DMS53 (cell line): ENCODE measurements around the gene ZNF664.

Source experiments
- DNase-seq: peaks from one replicate; lab custom pipeline; 2025; lab: John Stamatoyannopoulos, UW

Gene ZNF664

GRCh38 chr12:124010687-124011086, 37.7 kb downstream of the ZNF664 start:
- DNase-seq = no peak

GRCh38 chr12:124011435-124012115, 38.6 kb downstream of the ZNF664 start:
- no peak for DNase-seq

GRCh38 chr12:124013073-124013472, 40.1 kb downstream of the ZNF664 start:
- no peak for DNase-seq

DNA sequence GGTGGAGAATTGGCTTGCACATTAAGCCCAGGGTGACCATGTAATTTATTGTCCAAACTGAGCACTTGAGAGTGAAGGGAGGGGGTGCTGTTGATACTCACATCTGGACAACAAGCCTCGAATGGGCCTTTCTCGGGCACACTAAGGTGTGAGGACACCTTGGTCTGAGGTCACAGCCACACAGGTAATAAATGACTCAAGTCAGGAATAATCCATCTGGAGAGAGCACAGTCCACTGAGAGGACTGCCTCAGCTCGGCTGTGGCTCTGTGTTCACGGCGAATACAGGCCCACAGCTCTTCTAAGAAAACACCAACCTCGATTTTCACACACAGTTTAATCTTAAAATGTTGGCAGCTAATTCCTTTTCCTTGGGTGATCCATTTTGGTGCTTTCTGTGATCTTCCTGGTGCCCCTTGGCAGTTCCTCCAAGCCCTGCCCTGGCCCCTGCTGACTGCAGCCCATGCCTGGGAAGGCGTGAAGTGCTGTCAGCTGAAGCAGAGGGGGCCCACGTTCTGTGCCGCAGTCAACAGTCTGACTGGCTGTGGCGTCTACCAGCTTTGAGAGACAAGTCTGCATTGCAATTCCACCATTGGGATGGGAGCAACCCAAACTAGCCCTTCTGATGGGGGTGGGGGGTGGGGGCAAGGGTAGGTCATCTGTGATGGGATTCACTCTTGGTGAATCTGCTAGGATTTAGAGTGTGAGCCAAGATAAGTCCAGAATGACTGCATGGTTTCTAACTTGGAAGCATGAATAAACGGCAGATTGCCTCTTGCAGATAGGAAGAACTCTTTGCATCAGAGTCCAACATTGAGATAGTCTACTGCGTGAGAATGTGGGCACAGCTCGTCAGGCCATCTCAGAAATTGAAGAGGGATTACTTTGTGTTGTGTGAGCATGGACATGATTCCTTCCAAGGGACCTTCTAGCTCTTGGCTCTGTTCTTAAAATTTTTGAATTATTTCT, 42.8 kb downstream of the ZNF664 start:
- no peak for DNase-seq

GRCh38 chr12:124017064-124017463, 44.0 kb downstream of the ZNF664 start:
- DNase-seq = no peak

DNA sequence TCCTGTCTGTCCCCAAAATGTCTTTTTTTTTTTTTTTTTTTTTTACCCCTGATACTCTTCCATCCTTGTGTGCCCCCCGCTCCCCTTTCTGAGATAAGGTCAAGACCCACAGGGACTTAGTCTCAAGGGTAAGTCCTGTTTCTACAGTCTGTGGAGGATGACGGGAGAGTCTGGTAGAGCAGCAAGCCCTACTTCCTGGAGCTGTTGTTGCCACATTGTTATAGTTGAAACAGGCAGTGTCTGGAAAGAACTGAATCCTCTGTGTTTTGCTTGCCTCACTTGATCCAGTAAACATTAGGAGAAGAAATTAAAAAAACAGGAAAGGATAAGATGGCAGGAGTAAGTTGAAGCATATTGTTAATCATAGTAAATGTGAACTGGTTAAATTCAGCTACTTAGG, 45.5 kb downstream of the ZNF664 start:
- no peak for DNase-seq

- no peak for DNase-seq
These were observed 46.1 kb downstream of the ZNF664 start for GRCh38 chr12:124019115-124019514.

- no peak for DNase-seq
These were observed 47.5 kb downstream of the ZNF664 start for GRCh38 chr12:124020514-124020949.

GRCh38 chr12:124021007-124021406, 48.0 kb downstream of the ZNF664 start:
- no peak for DNase-seq

GRCh38 chr12:124022161-124022560, 49.1 kb downstream of the ZNF664 start:
- no peak for DNase-seq

DNA sequence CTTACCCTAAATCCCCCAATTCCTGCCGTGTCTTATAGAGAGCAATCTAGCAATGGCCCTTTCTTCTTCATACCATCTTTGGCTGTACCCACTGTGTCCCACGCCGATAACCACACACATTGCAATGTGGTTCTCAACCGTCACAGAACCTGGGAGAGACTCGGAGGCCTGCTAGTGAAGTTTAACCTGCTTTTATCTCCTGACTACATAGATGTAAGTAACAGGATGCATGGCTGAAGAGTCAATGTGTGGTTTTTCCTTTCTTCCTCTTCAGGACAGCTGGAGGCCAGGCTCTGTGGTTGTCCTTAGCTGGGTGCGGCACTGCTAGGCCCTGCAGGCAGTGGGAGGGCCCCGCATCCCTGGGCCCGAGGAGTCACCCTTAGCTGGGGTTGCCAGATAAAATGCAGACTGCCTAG, 51.3 kb downstream of the ZNF664 start:
- no peak for DNase-seq

DNA sequence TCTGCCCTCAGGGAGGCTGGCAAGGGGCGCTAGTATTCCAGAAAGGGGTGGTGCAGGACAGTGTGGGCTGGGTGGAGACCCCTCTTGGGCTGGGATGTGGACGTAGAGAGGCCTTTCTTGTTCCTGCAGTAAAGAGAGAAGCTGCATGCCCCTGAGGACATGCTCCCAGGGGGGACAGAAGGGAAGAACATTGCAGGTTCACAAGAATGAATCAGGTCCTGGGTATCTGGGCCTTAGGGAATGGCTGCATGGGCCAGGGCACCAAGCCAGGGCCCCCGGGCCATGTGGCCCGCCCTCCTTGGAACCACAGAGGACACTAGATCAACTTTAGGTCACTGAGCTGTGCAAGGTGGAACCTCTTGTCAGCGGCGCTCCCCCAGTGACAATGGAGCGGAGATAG, 51.8 kb downstream of the ZNF664 start:
- no peak for DNase-seq

- DNase-seq = no peak
These were observed 52.6 kb downstream of the ZNF664 start for GRCh38 chr12:124025661-124026060.

GRCh38 chr12:124026755-124027745, 54.0 kb downstream of the ZNF664 start:
- no peak for DNase-seq

DNA sequence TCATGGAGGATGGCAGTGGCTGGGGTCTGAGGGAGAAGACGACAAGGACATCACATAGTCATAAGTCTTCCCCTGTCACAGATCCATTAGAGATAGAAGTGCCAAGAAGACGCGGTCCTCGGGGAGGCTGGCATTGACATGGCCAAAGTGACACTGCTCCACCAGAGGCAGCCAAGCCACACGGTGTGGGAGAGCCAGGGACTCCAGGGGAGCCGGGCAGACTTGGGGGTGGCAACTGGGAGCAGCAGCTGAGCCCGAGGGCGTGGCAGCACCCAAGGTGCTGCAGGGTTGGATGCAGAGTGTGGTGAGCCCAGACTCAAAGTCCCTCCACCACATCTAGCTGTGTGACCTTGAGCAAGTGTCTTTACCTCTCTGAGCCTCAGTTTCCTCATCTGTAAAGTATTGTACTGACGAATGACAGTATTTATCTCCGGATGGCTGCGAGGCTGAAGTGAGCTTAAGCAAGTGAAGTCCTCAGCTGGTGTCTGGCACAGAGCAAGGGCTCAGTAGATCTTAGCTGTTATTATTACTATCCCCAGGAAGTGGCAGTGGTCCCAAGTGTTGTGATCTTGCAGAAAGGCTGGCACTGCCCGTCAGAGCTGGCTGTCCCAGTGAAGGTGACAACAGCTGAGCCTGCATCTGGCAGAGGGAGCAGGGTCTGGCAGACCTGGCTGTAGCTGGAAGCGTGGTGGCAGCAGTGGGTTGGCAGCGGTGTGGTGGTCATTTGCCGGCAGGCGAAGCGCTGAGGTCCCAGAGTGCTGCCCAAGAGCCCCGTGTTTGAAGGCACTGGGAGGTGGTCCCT, 54.9 kb downstream of the ZNF664 start:
- DNase-seq = no peak

DNA sequence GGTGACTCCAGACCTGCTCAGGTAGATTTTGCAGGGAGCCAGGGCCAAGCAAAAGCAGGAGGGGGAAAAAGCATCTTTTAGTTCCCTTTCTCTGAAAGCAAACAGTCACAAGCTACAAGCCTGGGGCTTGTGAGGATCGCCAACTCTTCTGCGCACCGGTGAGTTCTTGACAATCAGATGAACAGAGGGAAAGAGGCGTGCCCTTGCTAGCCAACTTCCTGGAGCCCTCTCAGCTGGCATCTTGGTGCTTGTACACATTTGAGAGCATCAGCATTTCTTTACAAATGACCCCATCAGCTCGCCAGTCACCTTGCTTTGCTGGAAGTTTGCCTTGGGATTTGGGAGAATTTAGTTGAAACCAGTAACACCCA, 55.5 kb downstream of the ZNF664 start:
- no peak for DNase-seq

DNA sequence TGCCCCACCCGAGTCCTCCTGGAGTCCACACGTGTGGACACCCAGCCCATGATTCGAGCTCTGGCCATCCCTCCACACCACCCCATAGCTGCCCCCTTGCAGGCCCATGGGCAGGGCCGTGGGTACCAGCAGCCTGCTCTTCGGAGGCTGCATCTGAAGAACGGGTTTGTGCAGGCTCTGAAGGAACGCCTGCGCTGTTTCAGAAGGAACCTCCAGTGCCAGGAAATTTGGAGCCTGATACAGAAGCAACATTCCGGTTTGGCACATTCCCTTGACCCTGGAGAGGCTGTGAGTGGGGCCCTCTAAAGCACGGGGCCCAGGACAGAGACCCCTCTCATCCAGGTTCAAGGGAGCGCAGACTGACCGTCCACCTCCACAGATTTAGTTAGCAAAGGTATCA, 57.0 kb downstream of the ZNF664 start:
- no peak for DNase-seq

GRCh38 chr12:124030510-124030909, 57.5 kb downstream of the ZNF664 start:
- DNase-seq = no peak

GRCh38 chr12:124031058-124031457, 58.0 kb downstream of the ZNF664 start:
- no peak for DNase-seq

DNA sequence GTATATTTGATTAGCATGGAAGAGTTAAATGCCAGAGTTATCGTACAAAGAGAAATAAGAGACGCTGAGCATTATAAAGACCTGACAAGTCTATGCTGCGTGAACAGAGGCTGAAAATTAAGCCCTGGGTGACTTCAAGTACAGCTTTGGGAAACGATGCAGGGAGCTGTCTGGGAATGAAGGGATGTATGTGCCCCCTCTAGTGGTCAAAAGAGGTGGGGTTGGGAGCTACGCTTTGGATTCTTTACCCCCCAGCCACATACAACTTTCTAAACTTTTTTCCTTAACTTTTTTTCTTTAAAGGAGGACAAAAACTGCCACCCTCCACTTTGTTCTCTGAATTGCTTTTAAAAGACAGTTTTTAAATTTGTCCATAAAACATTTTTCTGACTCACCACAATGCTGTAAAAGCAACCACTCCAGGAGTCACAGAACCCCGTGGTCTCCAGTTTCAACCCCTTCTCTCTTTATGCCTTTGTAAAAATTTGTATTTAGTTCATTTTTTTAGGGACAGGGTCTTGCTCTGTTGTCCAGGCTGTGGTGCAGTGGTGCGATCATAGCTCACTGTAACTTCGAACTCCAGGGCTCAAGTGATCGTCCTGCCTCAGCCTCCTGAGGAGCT, 59.4 kb downstream of the ZNF664 start:
- peak; percentile 64 for DNase-seq

- no peak for DNase-seq
These were observed 60.8 kb downstream of the ZNF664 start for GRCh38 chr12:124033859-124034258.
